Stimulated activated CD4-positive, alpha-beta T cell treated with anti-CD3 and anti-CD28 coated beads, Interleukin-15, amount 100 ng/mL, for 24 hours (primary cell): ENCODE measurements around the gene KCNQ2.

Experiments used
- DNase-seq: peaks from one replicate; pipeline ENCODE4 v3.0.0-alpha.2; 2020

The KCNQ2 gene

GRCh38 chr20:63413963-63414684, 58.3 kb downstream of the KCNQ2 start:
- DNase-seq = no peak

GRCh38 chr20:63413323-63413722, 59.1 kb downstream of the KCNQ2 start:
- no peak for DNase-seq

GRCh38 chr20:63412889-63413288, 59.6 kb downstream of the KCNQ2 start:
- DNase-seq = no peak

GRCh38 chr20:63411898-63412631, 60.4 kb downstream of the KCNQ2 start:
- DNase-seq = no peak

GRCh38 chr20:63411151-63411897, 61.1 kb downstream of the KCNQ2 start:
- DNase-seq = no peak

GRCh38 chr20:63409834-63410435, 62.5 kb downstream of the KCNQ2 start:
- DNase-seq = no peak

- DNase-seq = no peak
These were observed 63.2 kb downstream of the KCNQ2 start for GRCh38 chr20:63409066-63409833.

- no peak for DNase-seq
These were observed 63.8 kb downstream of the KCNQ2 start for GRCh38 chr20:63408684-63409046.

- DNase-seq = no peak
These were observed 64.3 kb downstream of the KCNQ2 start for GRCh38 chr20:63407928-63408683.

- DNase-seq = no peak
These were observed 65.7 kb downstream of the KCNQ2 start for GRCh38 chr20:63406617-63407245.

GRCh38 chr20:63406011-63406410, 66.4 kb downstream of the KCNQ2 start:
- no peak for DNase-seq

GRCh38 chr20:63405102-63405730, 67.2 kb downstream of the KCNQ2 start:
- no peak for DNase-seq

- DNase-seq = no peak
These were observed 68.0 kb downstream of the KCNQ2 start for GRCh38 chr20:63404129-63405085.

GRCh38 chr20:63403403-63404105, 68.9 kb downstream of the KCNQ2 start:
- no peak for DNase-seq

- DNase-seq = no peak
These were observed 69.6 kb downstream of the KCNQ2 start for GRCh38 chr20:63402860-63403220.

- no peak for DNase-seq
These were observed 70.1 kb downstream of the KCNQ2 start for GRCh38 chr20:63402181-63402859.

- DNase-seq = no peak
These were observed 70.9 kb downstream of the KCNQ2 start for GRCh38 chr20:63401384-63402110.
